Neural crest cell (in vitro differentiated cells): Measurements from ENCODE around the gene SUN3. TPM values are rescaled to one million over a fixed set of nuclear protein-coding genes. Genes with fewer than 3 reads are reported as not detected.

Experiments used
- DNase-seq: peaks from one replicate; pipeline ENCODE4 v3.0.0; 2021; ENCODE audit warnings: low read depth, mixed read lengths, low spot score
- H3K27ac Mint-ChIP-seq: one replicate; pipeline ENCODE4 v1.8.0; 2021; ENCODE audit warnings: mild to moderate bottlenecking, mixed read lengths; ENCODE audit not compliant: unreplicated experiment
- H3K27me3 Mint-ChIP-seq: 2 replicates; pipeline ENCODE4 v1.8.0; 2021; ENCODE audit warnings: low read depth, mild to moderate bottlenecking, mixed read lengths
- H3K36me3 Mint-ChIP-seq: 2 replicates; pipeline ENCODE4 v1.8.0; 2021; ENCODE audit warnings: low read depth, mild to moderate bottlenecking, mixed read lengths
- H3K4me1 Mint-ChIP-seq: 2 replicates; pipeline ENCODE4 v1.8.0; 2021; ENCODE audit warnings: mixed read lengths
- H3K4me3 Mint-ChIP-seq: one replicate; pipeline ENCODE4 v1.8.0; 2021; ENCODE audit warnings: mild to moderate bottlenecking, mixed read lengths
- H3K9me3 Mint-ChIP-seq: 2 replicates; pipeline ENCODE4 v1.8.0; 2021; ENCODE audit warnings: mixed read lengths
- CTCF ChIP-seq: fragments of 200-600 bp; sonication (generic); conservative IDR thresholded peaks from 2 replicates; pipeline ENCODE4 v1.5.0; 2021; ENCODE audit warnings: antibody characterized with exemption, mild to moderate bottlenecking
- total RNA-seq: library from RNA; stranded (reverse); gene quantifications from 2 replicates; pipeline ENCODE4 v1.2.1, GENCODE V29; 2021

SUN3 gene
- total RNA-seq, 1 donor from 2014 or later, result not detected

DNA sequence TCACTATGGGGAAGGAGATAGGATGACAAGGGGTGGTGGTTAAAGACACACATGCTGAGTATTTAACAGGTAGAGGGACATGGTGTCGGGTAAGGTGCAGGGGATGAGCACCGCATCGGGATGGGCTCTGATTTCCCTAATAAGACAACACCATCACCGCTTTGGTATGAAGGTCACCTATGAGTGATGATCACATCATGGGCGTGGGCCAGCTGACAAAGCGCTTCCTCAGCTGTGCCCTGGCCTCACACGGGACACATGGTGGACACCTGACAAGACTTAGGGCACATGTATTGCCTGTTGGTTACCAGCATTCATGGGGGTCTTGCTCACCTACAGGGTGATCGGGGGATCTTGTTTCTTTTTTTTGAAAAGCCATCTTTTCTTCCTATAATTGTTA lies 19.2 kb upstream of the SUN3 start:
- no peak for DNase-seq
- Mint-ChIP-seq H3K36me3 (no peaks in the 10 kb centered on the region), H3K9me3 (no peaks in the 10 kb centered on the region), H3K27me3 (peaks cover 2% of the 10 kb centered on the region), H3K27ac (no peak overlapping the region), H3K4me3 (no peak overlapping the region), H3K4me1 (no peaks in the 10 kb centered on the region)
- no peak for TF ChIP-seq CTCF

DNA sequence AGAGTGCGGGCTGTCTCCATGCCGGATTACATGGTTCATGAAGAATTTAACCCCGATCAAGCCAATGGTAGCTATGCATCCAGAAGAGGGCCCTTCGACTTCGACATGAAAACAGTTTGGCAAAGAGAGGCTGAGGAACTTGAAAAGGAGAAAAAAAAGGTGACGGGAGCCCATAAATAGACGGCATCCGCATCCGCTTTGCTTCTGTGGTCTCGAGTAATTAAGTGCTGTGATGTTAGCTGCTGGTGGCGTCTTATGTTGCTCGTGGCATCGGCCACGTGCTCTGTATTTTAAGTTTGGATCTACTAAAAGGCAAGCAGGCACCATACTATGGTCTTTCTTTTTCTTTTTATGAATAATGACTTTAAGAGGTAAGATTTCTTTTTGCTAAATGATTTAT lies 17.6 kb upstream of the SUN3 start:
- no peak overlapping the region for H3K27ac Mint-ChIP-seq
- H3K27me3 Mint-ChIP-seq, result peaks cover 2% of the 10 kb centered on the region
- no peak for DNase-seq
- TF ChIP-seq CTCF, result no peak
- no peaks in the 10 kb centered on the region for H3K9me3 Mint-ChIP-seq
- no peak overlapping the region for H3K4me3 Mint-ChIP-seq
- H3K36me3 Mint-ChIP-seq, result no peaks in the 10 kb centered on the region
- peaks cover 4% of the 10 kb centered on the region for H3K4me1 Mint-ChIP-seq

- no peaks in the 10 kb centered on the region for H3K36me3 Mint-ChIP-seq
- H3K4me3 Mint-ChIP-seq, result no peak overlapping the region
- peaks cover 4% of the 10 kb centered on the region for H3K4me1 Mint-ChIP-seq
- H3K27ac Mint-ChIP-seq, result no peak overlapping the region
- TF ChIP-seq CTCF, result no peak
- H3K9me3 Mint-ChIP-seq, result no peaks in the 10 kb centered on the region
- H3K27me3 Mint-ChIP-seq, result peaks cover 3% of the 10 kb centered on the region
- DNase-seq, result no peak
These were observed 16.4 kb upstream of the SUN3 start for GRCh38 chr7:48045195-48045765.

- Mint-ChIP-seq H3K27me3 (peaks cover 26% of the 10 kb centered on the region), H3K27ac (no peak overlapping the region), H3K9me3 (no peaks in the 10 kb centered on the region), H3K36me3 (no peaks in the 10 kb centered on the region), H3K4me1 (peaks cover 4% of the 10 kb centered on the region), H3K4me3 (no peak overlapping the region)
- DNase-seq, result no peak
- TF ChIP-seq CTCF, result no peak
These were observed 13.7 kb upstream of the SUN3 start for GRCh38 chr7:48042636-48043035.

GRCh38 chr7:48042216-48042615 lies 13.3 kb upstream of the SUN3 start:
- Mint-ChIP-seq H3K27ac (no peak overlapping the region), H3K9me3 (no peaks in the 10 kb centered on the region), H3K4me3 (no peak overlapping the region), H3K4me1 (peaks cover 4% of the 10 kb centered on the region), H3K27me3 (peaks cover 30% of the 10 kb centered on the region), H3K36me3 (no peaks in the 10 kb centered on the region)
- TF ChIP-seq CTCF, result no peak
- no peak for DNase-seq

DNA sequence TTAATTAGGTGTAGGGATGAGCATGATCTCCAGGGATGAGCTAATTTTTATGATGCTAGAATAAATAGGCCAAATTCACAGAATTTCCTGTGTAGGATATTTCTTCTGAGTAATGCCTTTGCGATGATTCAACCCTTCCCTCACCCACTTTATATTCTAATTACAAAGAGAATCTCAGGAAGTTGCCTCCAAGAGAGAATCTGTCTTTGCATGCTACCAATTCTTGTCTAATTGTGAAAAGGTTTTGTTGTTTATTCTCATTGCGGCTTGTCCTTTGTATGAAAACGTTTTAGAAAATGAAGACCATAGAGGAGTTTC lies 12.7 kb upstream of the SUN3 start:
- peaks cover 4% of the 10 kb centered on the region for H3K4me1 Mint-ChIP-seq
- H3K27ac Mint-ChIP-seq, result no peak overlapping the region
- TF ChIP-seq CTCF, result no peak
- no peak overlapping the region for H3K4me3 Mint-ChIP-seq
- H3K9me3 Mint-ChIP-seq, result no peaks in the 10 kb centered on the region
- H3K27me3 Mint-ChIP-seq, result peaks cover 36% of the 10 kb centered on the region
- DNase-seq, result no peak
- H3K36me3 Mint-ChIP-seq, result no peaks in the 10 kb centered on the region
